Loucy (cell line): ENCODE results near the gene ELMO1.

Experiments used
- CTCF ChIP-seq: fragments of 200-600 bp; sonication (generic); conservative IDR thresholded peaks from 2 replicates; pipeline ENCODE4 v1.5.1; 2014; ENCODE audit warnings: mild to moderate bottlenecking, antibody characterized with exemption, low read length
- EZH2phosphoT487 ChIP-seq: fragments of 200-600 bp; IDR thresholded peaks from 2 replicates; pipeline ENCODE4 v1.6.1; 2018; ENCODE audit warnings: antibody characterized with exemption, mild to moderate bottlenecking, moderate library complexity, borderline replicate concordance

GRCh38 chr7:36814311-36814710 lies 634.4 kb downstream of the ELMO1 start:
- no peak for TF ChIP-seq CTCF
- no peak for TF ChIP-seq EZH2phosphoT487
